Fibroblast of the aortic adventitia (primary cell): Measurements from ENCODE around the gene TRIM37. TPM values are rescaled to one million over a fixed set of nuclear protein-coding genes. Genes with fewer than 3 reads are reported as not detected.
A peak's percentile ranks its signal among the peaks of the same experiment; 100 is the strongest.

Source experiments
- DNase-seq: peaks from one replicate; pipeline ENCODE4 v3.0.0-alpha.2; 2010; ENCODE audit warnings: low read depth
- H3K4me3 ChIP-seq: 2 replicates; pipeline ENCODE4 v1.5.1; 2011; ENCODE audit warnings: low read depth, mild to moderate bottlenecking, control low read depth, low read length, moderate library complexity
- CTCF ChIP-seq: IDR thresholded peaks from 2 replicates; pipeline ENCODE4 v1.5.1; 2011; ENCODE audit warnings: mild to moderate bottlenecking, low read length, control low read depth, inconsistent platforms; ENCODE audit not compliant: insufficient read depth
- total RNA-seq: library from RNA; depleted of rRNA; stranded (reverse); fragments of >200 nt; gene quantifications from 2 replicates; pipeline ENCODE4 v1.2.3, GENCODE V29; 2012; ENCODE audit warnings: low replicate concordance

The TRIM37 gene
- total RNA-seq, 1 donor, result 42.0 TPM

- TF ChIP-seq CTCF, result no peak
- H3K4me3 ChIP-seq, result no peak overlapping the region
- DNase-seq, result no peak
These were observed 132.3 kb downstream of the TRIM37 start for GRCh38 chr17:58974354-58974753.

GRCh38 chr17:58970609-58971450 lies 135.8 kb downstream of the TRIM37 start:
- no peak for DNase-seq
- H3K4me3 ChIP-seq, result no peak overlapping the region
- TF ChIP-seq CTCF, result no peak

- no peak for TF ChIP-seq CTCF
- no peak for DNase-seq
- no peak overlapping the region for H3K4me3 ChIP-seq
These were observed 137.1 kb downstream of the TRIM37 start for GRCh38 chr17:58969612-58970011.

GRCh38 chr17:58969156-58969555 lies 137.5 kb downstream of the TRIM37 start:
- TF ChIP-seq CTCF, result no peak
- DNase-seq, result no peak
- H3K4me3 ChIP-seq, result no peak overlapping the region

- no peak for TF ChIP-seq CTCF
- DNase-seq, result peak; percentile 19
- H3K4me3 ChIP-seq, result no peak overlapping the region
These were observed 138.1 kb downstream of the TRIM37 start for GRCh38 chr17:58968426-58969061.

- no peak overlapping the region for H3K4me3 ChIP-seq
- TF ChIP-seq CTCF, result no peak
- DNase-seq, result no peak
These were observed 140.5 kb downstream of the TRIM37 start for GRCh38 chr17:58966208-58966607.

- peak; percentile 25 for DNase-seq
- H3K4me3 ChIP-seq, result no peak overlapping the region
- no peak for TF ChIP-seq CTCF
These were observed 141.5 kb downstream of the TRIM37 start for GRCh38 chr17:58965221-58965620.
